Fibroblast of lung (primary cell): ENCODE measurements around the gene PICALM. TPM values are rescaled to one million over a fixed set of nuclear protein-coding genes. Genes with fewer than 3 reads are reported as not detected.

Experiments
- DNase-seq, 2 donors: peaks; one replicate each; pipeline versions ENCODE4 v3.0.0 to v3.0.0-alpha.2; 2010; ENCODE audit warnings: low read depth in 2 of 2
- H2AFZ ChIP-seq: 2 replicates; pipeline ENCODE4 v1.5.1; 2012; ENCODE audit warnings: low read length, control low read depth, inconsistent platforms
- H3K27ac ChIP-seq: 2 replicates; pipeline ENCODE4 v1.5.1; 2011; ENCODE audit warnings: low read length, control low read depth; ENCODE audit not compliant: insufficient read depth
- H3K27me3 ChIP-seq: 2 replicates; pipeline ENCODE4 v1.5.1; 2011; ENCODE audit warnings: mild to moderate bottlenecking, low read length; ENCODE audit not compliant: control insufficient read depth, insufficient read depth
- H3K36me3 ChIP-seq: 2 replicates; pipeline ENCODE4 v1.5.1; 2011; ENCODE audit warnings: low read length; ENCODE audit not compliant: control insufficient read depth, insufficient read depth
- H3K4me1 ChIP-seq: 2 replicates; pipeline ENCODE4 v1.5.1; 2011; ENCODE audit warnings: low read length; ENCODE audit not compliant: control insufficient read depth, insufficient read depth; ENCODE audit errors: extremely low read depth
- H3K4me2 ChIP-seq: 2 replicates; pipeline ENCODE4 v1.5.1; 2011; ENCODE audit warnings: low read length, control low read depth; ENCODE audit not compliant: insufficient read depth; ENCODE audit errors: extremely low read depth
- H3K4me3 ChIP-seq, 4 experiments: fragments of 200-600 bp in 1 of 4; sonication (generic) in 1 of 4; replicated peaks in 1 of 4; 2 replicates each; pipeline ENCODE4 v1.5.1; 2011 to 2016; ENCODE audit warnings: low read length in 4 of 4, low read depth in 3 of 4, mild to moderate bottlenecking in 3 of 4, control low read depth in 2 of 4, inconsistent platforms in 1 of 4, mixed read lengths in 1 of 4; ENCODE audit not compliant: insufficient read depth in 1 of 4; ENCODE audit errors: control extremely low read depth in 1 of 4
- H3K79me2 ChIP-seq: 2 replicates; pipeline ENCODE4 v1.5.1; 2012; ENCODE audit warnings: mild to moderate bottlenecking, low read length, inconsistent platforms; ENCODE audit not compliant: control insufficient read depth, insufficient read depth
- H3K9ac ChIP-seq: 2 replicates; pipeline ENCODE4 v1.5.1; 2011; ENCODE audit warnings: mild to moderate bottlenecking, low read length, control low read depth; ENCODE audit not compliant: insufficient read depth
- H3K9me3 ChIP-seq: 2 replicates; pipeline ENCODE4 v1.5.1; 2012; ENCODE audit warnings: low read depth, low read length; ENCODE audit not compliant: control insufficient read depth, insufficient read depth
- H4K20me1 ChIP-seq: 2 replicates; pipeline ENCODE4 v1.5.1; 2011; ENCODE audit warnings: low read length; ENCODE audit not compliant: control insufficient read depth, insufficient read depth; ENCODE audit errors: extremely low read depth
- CTCF ChIP-seq, 2 donors: IDR thresholded peaks in 1 of 2; conservative IDR thresholded peaks in 1 of 2; 1 replicate in 1 of 2; 2 replicates in 1 of 2; pipeline ENCODE4 v1.5.1; 2011 to 2012; ENCODE audit warnings: low read length in 2 of 2, control low read depth in 1 of 2, inconsistent platforms in 1 of 2, low read depth in 1 of 2, mild to moderate bottlenecking in 1 of 2
- EZH2 ChIP-seq: IDR thresholded peaks from 2 replicates; pipeline ENCODE4 v1.5.1; 2012; ENCODE audit warnings: low read length, control low read depth, mild to moderate bottlenecking; ENCODE audit errors: missing control alignments
- polyA plus RNA-seq, 2 donors: library from polyadenylated mRNA; depleted of rRNA in 1 of 2; stranded (reverse) in 1 of 2; unstranded in 1 of 2; fragments of >200 nt; gene quantifications; 2 replicates each; pipeline ENCODE4 v1.2.1, GENCODE V29; 2011 to 2012; ENCODE audit warnings: missing spikeins in 1 of 2
- total RNA-seq: library from RNA; depleted of rRNA; stranded (reverse); fragments of >200 nt; gene quantifications from 2 replicates; pipeline ENCODE4 v1.2.1, GENCODE V29; 2014

The PICALM gene
- total and polyA plus RNA-seq, 2 donors (not counting 1 experiment from before 2014, with no cell fraction given) = 291 to 322 TPM

- no peak overlapping the region for H3K9ac ChIP-seq
- TF ChIP-seq EZH2 (no peak), CTCF (conservative IDR thresholded peaks at IDR 0.05 in 1 of 2, IDR thresholded peaks at IDR 0.05 in 1 of 2; ENCODE audit: low read depth in 1 of 2, low read length in 2 of 2) (peak; percentile 66 to 79)
- H3K4me2 ChIP-seq = peak overlapping the region; percentile 17
- H3K79me2 ChIP-seq = no peaks in the 10 kb centered on the region
- peak; percentile 58 to 80 for DNase-seq
- no peak overlapping the region for H2AFZ ChIP-seq
- H3K4me3 ChIP-seq = no peak overlapping the region
- H3K36me3 ChIP-seq = no peaks in the 10 kb centered on the region
- no peaks in the 10 kb centered on the region for H3K4me1 ChIP-seq
- no peaks in the 10 kb centered on the region for H3K9me3 ChIP-seq
- no peaks in the 10 kb centered on the region for H3K27me3 ChIP-seq
- no peaks in the 10 kb centered on the region for H4K20me1 ChIP-seq
- no peak overlapping the region for H3K27ac ChIP-seq
Observed at GRCh38 chr11:85941380-85941973, 127.4 kb downstream of the PICALM start.

GRCh38 chr11:85939099-85940015 lies 129.5 kb downstream of the PICALM start:
- Histone ChIP-seq H3K36me3 (no peaks in the 10 kb centered on the region), H2AFZ (no peak overlapping the region), H3K27me3 (no peaks in the 10 kb centered on the region), H3K79me2 (no peaks in the 10 kb centered on the region), H4K20me1 (no peaks in the 10 kb centered on the region), H3K4me2 (no peak overlapping the region), H3K4me3 (no peak overlapping the region), H3K9me3 (no peaks in the 10 kb centered on the region), H3K9ac (no peak overlapping the region), H3K27ac (no peak overlapping the region), H3K4me1 (no peaks in the 10 kb centered on the region)
- DNase-seq = no peak
- TF ChIP-seq EZH2 = no peak
- TF ChIP-seq CTCF (conservative IDR thresholded peaks at IDR 0.05 in 1 of 2, IDR thresholded peaks at IDR 0.05 in 1 of 2; ENCODE audit: low read depth in 1 of 2, low read length in 2 of 2) = no peak

GRCh38 chr11:85937835-85938234 lies 131.0 kb downstream of the PICALM start:
- Histone ChIP-seq H3K9ac (no peak overlapping the region), H4K20me1 (no peaks in the 10 kb centered on the region), H3K4me1 (no peaks in the 10 kb centered on the region), H2AFZ (no peak overlapping the region), H3K4me2 (no peak overlapping the region), H3K79me2 (no peaks in the 10 kb centered on the region), H3K4me3 (no peak overlapping the region), H3K27ac (no peak overlapping the region), H3K9me3 (no peaks in the 10 kb centered on the region), H3K27me3 (no peaks in the 10 kb centered on the region), H3K36me3 (no peaks in the 10 kb centered on the region)
- TF ChIP-seq EZH2 (no peak), CTCF (conservative IDR thresholded peaks at IDR 0.05 in 1 of 2, IDR thresholded peaks at IDR 0.05 in 1 of 2; ENCODE audit: low read depth in 1 of 2, low read length in 2 of 2) (no peak)
- DNase-seq = no peak
